Measurements from ENCODE around the gene MRPL49. TPM values are rescaled to one million over a fixed set of nuclear protein-coding genes. Genes with fewer than 3 reads are reported as not detected.

Gene MRPL49
- polyA plus RNA-seq, 1 experiment = 54.2 TPM

GRCh38 chr11:65111159-65111743 lies 10.9 kb upstream of the MRPL49 start:
- H3K4me3 ChIP-seq (ENCODE audit: low read depth, low read length) = no peak overlapping the region
- POLR2A ChIA-PET = interaction anchor here (0.6 to 2.0 kb wide), 4 partner anchors 11 to 141 kb away, joined by 3 to 9 read pairs (median 5); partner anchors contain the start of genes FAU, MRPL49, SYVN1 and VPS51
- H3K27ac ChIP-seq (ENCODE audit: low read depth, low read length) = no peak overlapping the region
- DNase-seq (ENCODE audit: low read depth, low spot score) = no peak
- H3K27me3 ChIP-seq (ENCODE audit: control insufficient read depth, insufficient read depth, low read length) = no peaks in the 10 kb centered on the region
- no peaks in the 10 kb centered on the region; the same call in 1 of the 2 replicates for H3K9me3 ChIP-seq (ENCODE audit: control insufficient read depth, insufficient read depth, low read length)
- no peak for TF ChIP-seq CTCF (IDR thresholded peaks at IDR 0.05; ENCODE audit: low read depth, low read length)
- CTCF ChIA-PET = interaction anchor here (0.7 to 5.2 kb wide), 10 partner anchors 9 to 192 kb away, joined by 3 to 48 read pairs (median 4); partner anchors contain the start of gene CAPN1

DNA sequence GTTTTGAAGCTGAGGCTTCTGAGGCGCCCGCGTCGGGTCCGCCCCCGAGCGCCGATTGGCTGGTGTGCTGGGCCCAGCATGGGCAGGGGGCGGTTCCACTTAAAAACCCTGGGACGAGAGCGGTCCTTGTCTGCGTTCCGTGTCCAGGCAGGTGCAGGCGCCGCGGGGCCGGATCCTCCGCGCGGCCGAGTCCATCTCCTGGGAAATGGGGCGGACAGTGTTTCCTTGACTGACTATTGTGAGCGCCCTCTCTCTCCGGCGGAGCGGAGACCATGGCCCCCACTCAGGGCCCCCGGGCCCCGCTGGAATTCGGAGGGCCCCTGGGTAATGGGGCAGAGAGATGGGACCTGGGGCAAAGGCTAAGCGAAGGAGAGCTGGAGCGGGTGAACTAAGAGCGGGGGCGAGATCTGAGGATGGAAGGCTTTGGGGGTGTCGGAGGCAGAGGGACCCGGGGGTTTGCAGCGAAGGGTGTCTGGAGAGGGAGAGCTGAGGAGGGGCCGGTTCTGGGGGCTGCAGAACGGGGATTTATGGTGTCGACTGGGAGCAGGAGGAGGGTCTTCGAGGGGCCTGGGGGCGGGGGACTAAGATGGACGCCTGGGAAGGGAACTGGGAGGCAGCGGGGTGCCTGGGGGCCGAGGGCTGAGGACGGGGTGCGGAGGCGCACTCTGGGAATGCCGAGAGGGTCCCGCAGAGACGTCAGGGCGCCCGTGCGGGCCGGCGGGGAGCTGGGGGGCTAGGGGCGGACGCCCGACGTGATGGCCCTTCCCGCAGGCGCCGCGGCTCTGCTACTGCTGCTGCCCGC lies 10.2 kb upstream of the MRPL49 start, which contains the start of gene TM7SF2:
TM7SF2 (plus strand) TSS at position 129 of the 802 bp plus-strand sequence; CDS start at position 273, 144 bp downstream.
- no peak for TF ChIP-seq CTCF (IDR thresholded peaks at IDR 0.05; ENCODE audit: low read depth, low read length)

GRCh38 chr11:65112546-65113360 lies 9.4 kb upstream of the MRPL49 start:
- Histone ChIP-seq H3K9me3 (ENCODE audit: control insufficient read depth, insufficient read depth, low read length) (peaks cover 3% of the 10 kb centered on the region; the same call in 1 of the 2 replicates), H3K27me3 (ENCODE audit: control insufficient read depth, insufficient read depth, low read length) (no peaks in the 10 kb centered on the region), H3K4me3 (ENCODE audit: low read depth, low read length) (peak overlapping the region; percentile 62), H3K27ac (ENCODE audit: low read depth, low read length) (no peak overlapping the region)
- no peak for DNase-seq (ENCODE audit: low read depth, low spot score)
- CTCF ChIA-PET = interaction anchor here (1.0 to 2.7 kb wide), 7 partner anchors 9 to 100 kb away, joined by 4 to 15 read pairs (median 4); partner anchors contain the start of genes FAU and MRPL49
- POLR2A ChIA-PET = no interaction called here
- peak; percentile 69 for TF ChIP-seq CTCF (IDR thresholded peaks at IDR 0.05; ENCODE audit: low read depth, low read length)

More for the DNA sequence above, 10.2 kb upstream of the MRPL49 start, which contains the start of gene TM7SF2:
- peak; percentile 70 for DNase-seq (ENCODE audit: low read depth, low spot score)
- no peaks in the 10 kb centered on the region for H3K27me3 ChIP-seq (ENCODE audit: control insufficient read depth, insufficient read depth, low read length)
- CTCF ChIA-PET = interaction anchor here (0.7 to 5.2 kb wide), 9 partner anchors 9 to 227 kb away, joined by 3 to 48 read pairs (median 4); partner anchors contain the start of genes CAPN1, FAU and MRPL49
- H3K27ac ChIP-seq (ENCODE audit: low read depth, low read length) = no peak within 1 kb of the TSS
- POLR2A ChIA-PET = interaction anchor here (0.6 to 2.0 kb wide), 2 partner anchors 22 to 141 kb away, joined by 3 to 7 read pairs; partner anchors contain the start of gene SYVN1
- H3K4me3 ChIP-seq (ENCODE audit: low read depth, low read length) = peak within 1 kb of the TSS; percentile 62
- no peaks in the 10 kb centered on the region; the same call in 1 of the 2 replicates for H3K9me3 ChIP-seq (ENCODE audit: control insufficient read depth, insufficient read depth, low read length)

GRCh38 chr11:65113361-65113756 lies 8.8 kb upstream of the MRPL49 start:
- ChIA-PET POLR2A (interaction anchor here (1.2 kb wide), 1 partner anchor 9 kb away, joined by 3 read pairs; the partner anchor contains the start of gene MRPL49), CTCF (interaction anchor here (1.0 to 1.3 kb wide), 5 partner anchors 9 to 28 kb away, joined by 4 to 6 read pairs (median 4); partner anchors contain the start of genes FAU and MRPL49)
- Histone ChIP-seq H3K27ac (ENCODE audit: low read depth, low read length) (no peak overlapping the region), H3K4me3 (ENCODE audit: low read depth, low read length) (peak overlapping the region; percentile 62), H3K27me3 (ENCODE audit: control insufficient read depth, insufficient read depth, low read length) (no peaks in the 10 kb centered on the region), H3K9me3 (ENCODE audit: control insufficient read depth, insufficient read depth, low read length) (peaks cover 3% of the 10 kb centered on the region; the same call in 1 of the 2 replicates)
- DNase-seq (ENCODE audit: low read depth, low spot score) = no peak
- no peak for TF ChIP-seq CTCF (IDR thresholded peaks at IDR 0.05; ENCODE audit: low read depth, low read length)

Measured in AG04450 (cell line).